GM12864 (cell line): Measurements from ENCODE around the gene PPM1N.

Experiments used
- DNase-seq: peaks from one replicate; pipeline ENCODE4 v3.0.0-alpha.2; 2011; ENCODE audit warnings: low read depth
- H3K4me3 ChIP-seq: 2 replicates; pipeline ENCODE4 v1.5.1; 2011; ENCODE audit warnings: mild to moderate bottlenecking, low read depth, low read length, control low read depth
- TF ChIP-seq, protein P1 (sequence below): IDR thresholded peaks from 2 replicates; pipeline ENCODE4 v1.5.1; 2011; ENCODE audit warnings: low read depth, mild to moderate bottlenecking, moderate library complexity, low read length, control low read depth, inconsistent platforms; ENCODE audit errors: missing control alignments

The PPM1N gene

DNA sequence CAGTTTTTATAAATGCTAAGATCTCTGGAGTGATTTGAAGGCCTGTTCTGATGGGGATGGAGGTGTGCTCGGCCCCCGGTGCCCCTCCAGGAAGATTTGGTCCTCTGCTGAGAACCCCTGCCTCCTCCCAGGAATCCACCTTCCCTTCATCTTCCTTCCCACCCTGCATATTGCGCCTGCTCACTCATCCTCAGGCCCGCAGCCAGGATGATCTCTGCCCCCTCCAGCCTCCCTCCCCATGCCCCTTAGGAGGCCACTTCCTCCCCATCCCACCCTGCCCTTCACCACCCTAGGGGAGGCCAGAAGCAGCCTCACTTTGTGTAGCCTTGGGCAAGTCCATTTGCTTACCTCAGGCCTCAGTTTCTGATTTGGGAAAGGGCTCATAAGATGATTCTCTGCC, 28.7 kb downstream of the PPM1N start:
- H3K4me3 ChIP-seq = no peak overlapping the region
- TF ChIP-seq, protein P1, sequence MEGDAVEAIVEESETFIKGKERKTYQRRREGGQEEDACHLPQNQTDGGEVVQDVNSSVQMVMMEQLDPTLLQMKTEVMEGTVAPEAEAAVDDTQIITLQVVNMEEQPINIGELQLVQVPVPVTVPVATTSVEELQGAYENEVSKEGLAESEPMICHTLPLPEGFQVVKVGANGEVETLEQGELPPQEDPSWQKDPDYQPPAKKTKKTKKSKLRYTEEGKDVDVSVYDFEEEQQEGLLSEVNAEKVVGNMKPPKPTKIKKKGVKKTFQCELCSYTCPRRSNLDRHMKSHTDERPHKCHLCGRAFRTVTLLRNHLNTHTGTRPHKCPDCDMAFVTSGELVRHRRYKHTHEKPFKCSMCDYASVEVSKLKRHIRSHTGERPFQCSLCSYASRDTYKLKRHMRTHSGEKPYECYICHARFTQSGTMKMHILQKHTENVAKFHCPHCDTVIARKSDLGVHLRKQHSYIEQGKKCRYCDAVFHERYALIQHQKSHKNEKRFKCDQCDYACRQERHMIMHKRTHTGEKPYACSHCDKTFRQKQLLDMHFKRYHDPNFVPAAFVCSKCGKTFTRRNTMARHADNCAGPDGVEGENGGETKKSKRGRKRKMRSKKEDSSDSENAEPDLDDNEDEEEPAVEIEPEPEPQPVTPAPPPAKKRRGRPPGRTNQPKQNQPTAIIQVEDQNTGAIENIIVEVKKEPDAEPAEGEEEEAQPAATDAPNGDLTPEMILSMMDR = no peak
- DNase-seq = no peak

DNA sequence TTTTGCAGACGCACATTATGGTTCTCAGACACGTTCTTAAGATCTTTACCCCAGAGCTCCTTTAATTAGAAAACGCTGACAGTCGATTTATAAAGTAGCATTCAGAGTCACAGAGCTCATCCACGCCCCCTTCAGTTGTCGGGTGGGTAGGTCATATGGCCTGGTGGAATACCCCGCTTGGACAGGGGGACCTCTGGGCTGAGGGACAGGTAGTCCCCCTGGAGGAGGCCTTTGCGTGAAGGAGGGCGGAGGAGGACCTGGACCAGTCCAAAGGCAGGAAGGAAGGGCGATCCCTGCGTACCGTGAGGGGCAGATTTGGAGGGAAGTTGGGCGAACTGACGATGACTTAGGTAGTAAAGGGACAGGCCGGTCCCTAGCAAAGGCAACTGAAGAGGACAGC, 29.5 kb downstream of the PPM1N start:
- H3K4me3 ChIP-seq = no peak overlapping the region
- DNase-seq = no peak
- TF ChIP-seq, protein P1 = no peak

DNA sequence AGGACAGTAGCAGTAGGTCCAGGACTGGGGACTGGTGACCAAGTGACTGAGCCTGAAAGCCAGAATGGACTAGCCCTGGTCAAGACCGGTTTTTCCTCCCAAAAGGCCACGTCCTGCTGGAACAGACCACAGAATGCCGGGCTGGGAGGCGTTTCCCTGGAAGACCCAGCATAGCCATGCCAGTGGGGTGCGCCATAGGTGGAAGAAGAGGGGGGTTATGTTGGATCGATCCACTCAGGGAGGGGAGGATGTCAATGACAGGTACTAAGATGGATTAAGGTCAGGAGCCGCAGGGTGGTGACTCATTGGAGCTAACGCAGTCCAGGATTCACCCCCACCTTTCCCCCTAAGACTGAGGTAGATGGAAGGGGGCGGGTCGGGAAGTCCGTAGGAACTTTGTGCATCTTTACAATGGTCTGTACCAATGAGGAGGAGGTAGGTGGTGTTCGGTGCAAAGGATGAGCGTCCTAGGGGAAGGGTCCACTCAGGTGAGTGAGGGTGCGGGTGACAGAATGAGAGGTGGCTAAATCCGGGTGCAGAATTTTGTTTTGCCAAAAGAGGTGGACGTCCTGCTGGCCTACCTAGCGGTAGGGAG, 30.0 kb downstream of the PPM1N start:
- no peak for DNase-seq
- H3K4me3 ChIP-seq = no peak overlapping the region
- TF ChIP-seq, protein P1 = no peak

DNA sequence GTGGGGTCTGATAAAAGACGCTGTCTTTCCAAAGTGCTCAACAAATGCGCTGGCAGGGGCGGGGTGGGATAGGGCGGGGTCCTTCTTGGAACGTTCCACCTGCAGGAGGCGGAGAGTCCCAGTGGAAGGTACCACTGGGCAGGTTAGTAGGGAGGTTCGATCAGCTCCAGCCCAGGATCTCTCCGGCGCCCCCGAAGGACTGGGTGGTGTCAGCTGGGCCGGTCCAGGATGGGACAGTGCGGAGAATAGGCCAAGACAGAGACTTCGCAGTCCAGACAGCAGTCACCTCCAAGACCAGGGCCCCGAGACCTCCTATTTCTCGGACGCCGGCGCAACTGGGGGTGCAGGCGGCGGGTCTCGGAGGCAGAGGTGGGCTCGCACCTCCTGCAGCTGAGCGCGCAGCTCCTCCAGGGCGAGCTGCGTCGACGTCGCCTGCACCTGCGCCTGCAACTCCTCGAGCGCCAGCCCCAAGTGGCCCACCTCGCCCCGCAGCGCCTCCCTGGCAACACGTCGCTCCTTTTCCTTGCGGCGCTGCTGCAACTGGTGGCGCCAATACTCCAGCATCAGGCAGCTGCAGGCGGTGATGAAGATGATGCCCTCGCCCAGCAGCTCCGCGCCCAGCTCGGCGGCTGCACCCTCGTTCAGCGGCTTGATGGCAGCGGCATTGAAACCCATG, 30.6 kb downstream of the PPM1N start:
- no peak for DNase-seq
- TF ChIP-seq, protein P1 = no peak
- no peak overlapping the region for H3K4me3 ChIP-seq

DNA sequence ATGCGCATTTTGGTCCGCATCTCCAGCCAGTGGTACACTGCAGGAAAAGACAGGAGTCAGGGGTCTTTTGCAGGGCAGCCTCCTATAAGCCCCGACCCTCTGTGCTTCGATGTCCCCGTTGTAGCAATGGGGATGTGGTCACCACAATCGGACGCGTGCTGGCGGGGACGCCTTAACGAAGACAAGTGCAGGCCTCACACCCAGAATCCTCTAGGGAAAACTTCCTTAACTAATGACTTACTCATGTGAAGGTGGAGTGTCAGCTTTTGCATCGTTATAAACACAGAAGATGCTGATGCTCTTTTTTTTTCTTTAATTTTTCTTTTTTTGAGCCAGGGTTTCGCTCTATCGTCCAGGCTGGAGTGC, 31.2 kb downstream of the PPM1N start:
- H3K4me3 ChIP-seq = no peak overlapping the region
- DNase-seq = no peak
- TF ChIP-seq, protein P1 = no peak

DNA sequence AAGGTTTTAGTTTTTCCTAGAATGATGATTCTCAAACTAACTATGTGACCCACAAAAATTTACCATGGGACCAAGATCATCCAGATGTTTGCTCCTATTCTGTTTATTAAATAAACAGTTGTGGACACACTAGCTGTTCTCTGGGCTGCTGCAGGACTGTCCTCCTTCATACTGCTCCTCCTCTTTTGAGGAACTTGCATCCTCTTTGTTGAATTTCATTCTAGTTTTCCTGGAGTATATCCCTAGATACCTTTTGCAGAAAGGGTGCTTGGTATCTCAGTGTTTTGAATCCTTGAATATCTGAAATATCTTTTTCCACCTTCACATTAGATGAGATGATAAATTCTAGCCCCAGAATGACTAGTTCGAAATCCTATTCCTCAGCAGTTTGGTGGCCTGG, 33.1 kb downstream of the PPM1N start:
- H3K4me3 ChIP-seq = no peak overlapping the region
- DNase-seq = no peak
- TF ChIP-seq, protein P1 = no peak

DNA sequence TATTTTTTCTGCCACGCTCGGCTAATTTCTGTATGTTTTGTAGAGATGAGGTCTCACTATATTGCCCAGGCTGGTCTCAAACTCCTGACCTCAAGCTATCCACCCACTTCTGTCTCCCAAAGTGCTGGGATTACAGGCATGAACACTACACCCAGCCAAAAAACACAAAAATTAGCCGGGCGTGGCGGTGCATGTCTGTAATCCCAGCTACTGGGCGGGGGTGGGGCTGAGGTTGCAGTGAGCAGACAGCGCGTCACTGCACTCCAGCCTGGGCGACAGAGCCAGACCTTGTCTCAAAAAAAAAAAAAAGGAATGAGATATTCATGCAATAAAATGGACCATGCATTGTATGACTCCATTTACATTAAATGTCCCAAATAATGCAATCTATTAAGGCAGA, 41.2 kb downstream of the PPM1N start:
- TF ChIP-seq, protein P1 = no peak
- DNase-seq = no peak
- H3K4me3 ChIP-seq = no peak overlapping the region
